Measurements from ENCODE around the gene SLC30A5.

SLC30A5 gene

GRCh38 chr5:69170495-69170894 lies 76.7 kb downstream of the SLC30A5 start:
- no peak for DNase-seq

- no peak for DNase-seq
Measured at GRCh38 chr5:69170969-69171368, 77.2 kb downstream of the SLC30A5 start.
